Ascending aorta (tissue), 2 donors: ENCODE data around the gene FAM124A. TPM values are rescaled to one million over a fixed set of nuclear protein-coding genes. Genes with fewer than 3 reads are reported as not detected.

Source experiments
- DNase-seq, 2 donors: peaks; one replicate each; pipeline ENCODE4 v3.0.0-alpha.2; 2019; ENCODE audit warnings: low spot score in 2 of 2
- H3K27ac ChIP-seq, 2 donors: fragments of 200-600 bp; sonication (generic); one replicate each; pipeline ENCODE4 v1.5.1; 2016 to 2017; ENCODE audit warnings: mild to moderate bottlenecking in 1 of 2
- H3K27me3 ChIP-seq: fragments of 200-600 bp; sonication (generic); one replicate; pipeline ENCODE4 v1.5.1; 2017
- H3K36me3 ChIP-seq, 2 donors: fragments of 200-600 bp; sonication (generic); one replicate each; pipeline ENCODE4 v1.5.1; 2016
- H3K4me1 ChIP-seq, 2 donors: fragments of 200-600 bp; sonication (generic); one replicate each; pipeline ENCODE4 v1.5.1; 2016 to 2017; ENCODE audit warnings: mild to moderate bottlenecking in 1 of 2
- H3K4me3 ChIP-seq, 2 donors: fragments of 200-600 bp; sonication (generic); one replicate each; pipeline ENCODE4 v1.5.1; 2016 to 2017; ENCODE audit warnings: mild to moderate bottlenecking in 1 of 2
- H3K9me3 ChIP-seq, 2 donors: fragments of 200-600 bp; sonication (generic); one replicate each; pipeline ENCODE4 v1.5.1; 2016
- CTCF ChIP-seq, 3 experiments: fragments of 200-600 bp in 2 of 3; fragments of 450-650 bp in 1 of 3; sonication (generic) in 2 of 3; IDR thresholded peaks; one replicate each; pipeline ENCODE4 v1.5.1; 2016 to 2019; ENCODE audit warnings: antibody characterized with exemption in 3 of 3, mild to moderate bottlenecking in 1 of 3, moderate library complexity in 1 of 3
- intact Hi-C: fragments of 100-400 bp; cut with DNase I; formaldehyde crosslinking; loops from one replicate; pipeline ENCODE4 v1.15.1; 2023
- total RNA-seq: library from RNA; depleted of rRNA; stranded (reverse); fragments of >200 nt; gene quantifications from one replicate; pipeline ENCODE4 v1.1.0, GENCODE V29; 2016

FAM124A gene
- total RNA-seq, 1 donor from 2014 or later = 22.4 TPM

GRCh38 chr13:51303063-51303552 lies 80.9 kb downstream of the FAM124A start:
- no peak for DNase-seq
- Histone ChIP-seq H3K36me3 (no peaks in the 10 kb centered on the region), H3K4me1 (no peaks in the 10 kb centered on the region), H3K27ac (no peak overlapping the region), H3K4me3 (no peak overlapping the region), H3K9me3 (no peaks in the 10 kb centered on the region), H3K27me3 (no peaks in the 10 kb centered on the region)
- TF ChIP-seq CTCF (IDR thresholded peaks at IDR 0.05) = no peak
- intact Hi-C loops = no loop called here

GRCh38 chr13:51303882-51304281 lies 81.7 kb downstream of the FAM124A start:
- H3K4me3 ChIP-seq = no peak overlapping the region
- no peaks in the 10 kb centered on the region for H3K9me3 ChIP-seq
- no peak overlapping the region for H3K27ac ChIP-seq
- no peaks in the 10 kb centered on the region for H3K36me3 ChIP-seq
- H3K27me3 ChIP-seq = no peaks in the 10 kb centered on the region
- no peak for DNase-seq
- no peaks in the 10 kb centered on the region for H3K4me1 ChIP-seq
- no peak for TF ChIP-seq CTCF (IDR thresholded peaks at IDR 0.05)
- intact Hi-C loops = no loop called here

- H3K27me3 ChIP-seq = no peaks in the 10 kb centered on the region
- no peak for TF ChIP-seq CTCF (IDR thresholded peaks at IDR 0.05)
- no peaks in the 10 kb centered on the region for H3K9me3 ChIP-seq
- no peak overlapping the region for H3K4me3 ChIP-seq
- intact Hi-C loops = no loop called here
- no peaks in the 10 kb centered on the region for H3K36me3 ChIP-seq
- no peak for DNase-seq
- H3K27ac ChIP-seq = no peak overlapping the region
- no peaks in the 10 kb centered on the region for H3K4me1 ChIP-seq
These were observed 83.2 kb downstream of the FAM124A start for GRCh38 chr13:51305271-51305967.

- intact Hi-C loops = no loop called here
- no peak for TF ChIP-seq CTCF (IDR thresholded peaks at IDR 0.05)
- H3K27me3 ChIP-seq = no peaks in the 10 kb centered on the region
- H3K4me1 ChIP-seq = no peaks in the 10 kb centered on the region
- no peak overlapping the region for H3K27ac ChIP-seq
- DNase-seq = no peak
- H3K36me3 ChIP-seq = no peaks in the 10 kb centered on the region
- H3K4me3 ChIP-seq = no peak overlapping the region
- H3K9me3 ChIP-seq = no peaks in the 10 kb centered on the region
These were observed 86.6 kb downstream of the FAM124A start for GRCh38 chr13:51308781-51309180.

- Histone ChIP-seq H3K9me3 (no peaks in the 10 kb centered on the region), H3K36me3 (no peaks in the 10 kb centered on the region), H3K4me3 (no peak overlapping the region), H3K27ac (no peak overlapping the region), H3K4me1 (peaks cover 0 to 2% of the 10 kb centered on the region in 2 donors), H3K27me3 (no peaks in the 10 kb centered on the region)
- intact Hi-C loops = no loop called here
- no peak for DNase-seq
- TF ChIP-seq CTCF (IDR thresholded peaks at IDR 0.05) = no peak
These were observed 89.0 kb downstream of the FAM124A start for GRCh38 chr13:51311231-51311630.
